HepG2 (cell line): ENCODE results near the gene MIB1. TPM values are rescaled to one million over a fixed set of nuclear protein-coding genes. Genes with fewer than 3 reads are reported as not detected.

Experiments used
- ADNP ChIP-seq: sonication (generic); formaldehyde crosslinking; IDR thresholded peaks from 2 replicates; pipeline ENCODE4 v1.4.0; 2020; ENCODE audit warnings: missing genetic modification reagents
- E2F5 ChIP-seq: sonication (generic); formaldehyde crosslinking; conservative IDR thresholded peaks from 2 replicates; pipeline ENCODE4 v1.4.0; 2020; ENCODE audit warnings: missing genetic modification reagents
- KLF16 ChIP-seq, 2 experiments: sonication (generic) in 1 of 2; formaldehyde crosslinking in 1 of 2; IDR thresholded peaks; 2 replicates each; pipeline versions ENCODE4 v1.6.1 to v1.8.0; 2016 to 2023; ENCODE audit warnings: missing genetic modification reagents in 2 of 2, missing compliant biosample characterization in 1 of 2
- KLF9 ChIP-seq: IDR thresholded peaks from 2 replicates; pipeline ENCODE4 v1.6.1; 2016; ENCODE audit warnings: low read depth
- MYC ChIP-seq: sonication (generic); formaldehyde crosslinking; IDR thresholded peaks from 2 replicates; pipeline ENCODE4 v1.9.0; 2021; ENCODE audit warnings: missing genetic modification reagents, borderline replicate concordance
- NKX3-1 ChIP-seq: sonication (generic); formaldehyde crosslinking; IDR thresholded peaks from 2 replicates; pipeline ENCODE4 v1.5.0; 2020; ENCODE audit warnings: missing genetic modification reagents
- NR2C2 ChIP-seq: sonication (generic); formaldehyde crosslinking; IDR thresholded peaks from 2 replicates; pipeline ENCODE4 v1.4.0; 2020; ENCODE audit warnings: missing genetic modification reagents, mild to moderate bottlenecking, moderate library complexity, borderline replicate concordance
- PHF21A ChIP-seq: sonication (generic); formaldehyde crosslinking; IDR thresholded peaks from 2 replicates; pipeline ENCODE4 v1.5.0; 2020; ENCODE audit warnings: mild to moderate bottlenecking, missing genetic modification reagents
- POLR2AphosphoS5 ChIP-seq: IDR thresholded peaks from 2 replicates; pipeline ENCODE4 v1.6.1; 2012; ENCODE audit warnings: low read depth, low read length
- RAD51 ChIP-seq: fragments of 450-650 bp; IDR thresholded peaks from 2 replicates; pipeline ENCODE4 v1.6.1; 2016; ENCODE audit warnings: borderline replicate concordance
- RARG ChIP-seq: sonication (generic); formaldehyde crosslinking; IDR thresholded peaks from 2 replicates; pipeline ENCODE4 v1.4.0; 2020; ENCODE audit warnings: low read depth, mild to moderate bottlenecking, missing genetic modification reagents
- SP5 ChIP-seq: IDR thresholded peaks from 2 replicates; pipeline ENCODE4 v1.6.1; 2016; ENCODE audit warnings: low read depth, borderline replicate concordance
- SYNCRIP ChIP-seq: fragments of 200-400 bp; formaldehyde crosslinking; IDR thresholded peaks from 2 replicates; pipeline ENCODE4 v1.6.1; 2018; ENCODE audit warnings: mild to moderate bottlenecking, low read depth, low read length; ENCODE audit not compliant: insufficient read depth
- TCF12 ChIP-seq, 2 experiments: fragments of 450-650 bp in 1 of 2; sonication (generic) in 1 of 2; formaldehyde crosslinking in 1 of 2; IDR thresholded peaks; 2 replicates each; pipeline versions ENCODE4 v1.6.1 to v1.8.0; 2017 to 2022; ENCODE audit warnings: antibody characterized with exemption in 1 of 2, mild to moderate bottlenecking in 1 of 2, missing genetic modification reagents in 1 of 2, moderate library complexity in 1 of 2
- ZFP90 ChIP-seq: sonication (generic); formaldehyde crosslinking; IDR thresholded peaks from 2 replicates; pipeline ENCODE4 v1.8.0; 2022; ENCODE audit warnings: missing genetic modification reagents, mild to moderate bottlenecking, inconsistent platforms, borderline replicate concordance
- ZNF484 ChIP-seq: sonication (generic); formaldehyde crosslinking; IDR thresholded peaks from 2 replicates; pipeline ENCODE4 v1.5.1; 2020; ENCODE audit warnings: mild to moderate bottlenecking, low read depth, missing genetic modification reagents, borderline replicate concordance
- ZNF710 ChIP-seq: sonication (generic); formaldehyde crosslinking; IDR thresholded peaks from 2 replicates; pipeline ENCODE4 v1.5.0; 2020; ENCODE audit warnings: mild to moderate bottlenecking, missing genetic modification reagents, borderline replicate concordance
- ZSCAN21 ChIP-seq: sonication (generic); formaldehyde crosslinking; IDR thresholded peaks from 2 replicates; pipeline ENCODE4 v1.8.0; 2022; ENCODE audit warnings: mild to moderate bottlenecking, missing genetic modification reagents, moderate library complexity, borderline replicate concordance
- ZSCAN30 ChIP-seq: sonication (generic); formaldehyde crosslinking; IDR thresholded peaks from 2 replicates; pipeline ENCODE4 v1.5.0; 2020; ENCODE audit warnings: mild to moderate bottlenecking, missing genetic modification reagents
- polyA plus RNA-seq, 8 experiments: library from polyadenylated mRNA; depleted of rRNA in 3 of 8; stranded (reverse) in 7 of 8; unstranded in 1 of 8; fragments of >200 nt; fragmentation: Illumina TruSeq in 4 of 8; extraction: Trizol in 4 of 8; gene quantifications; 2 replicates each; pipeline versions ENCODE4 v1.2.1 to v1.2.3, GENCODE V29; 2011 to 2016; ENCODE audit warnings: low read depth in 4 of 8, missing spikeins in 1 of 8, mixed read lengths in 1 of 8; ENCODE audit not compliant: insufficient read depth in 1 of 8
- total RNA-seq, 5 experiments: library from RNA; depleted of rRNA; stranded (reverse); fragments of >200 nt; fragmentation: Illumina TruSeq; extraction: Trizol; gene quantifications; 2 replicates each; pipeline ENCODE4 v1.2.3, GENCODE V29; 2016; ENCODE audit warnings: low read depth in 1 of 5
- TF ChIP-seq, protein P1 (sequence below): sonication (generic); formaldehyde crosslinking; IDR thresholded peaks from 2 replicates; pipeline ENCODE4 v1.4.0; 2020; ENCODE audit warnings: missing genetic modification reagents
- TF ChIP-seq, protein P2 (sequence below): sonication (generic); formaldehyde crosslinking; IDR thresholded peaks from 2 replicates; pipeline ENCODE4 v1.4.0; 2020; ENCODE audit warnings: low read depth, missing genetic modification reagents

Gene MIB1
- total and polyA plus RNA-seq, 2 of the 13 experiments (the other 11 are each of a cell fraction or from before 2014, with no cell fraction given), result 12.0 to 47.0 TPM

GRCh38 chr18:21740538-21741311, at the start of gene MIB1 (continued):
- TF ChIP-seq PHF21A (CRISPR knock-in tag), result peak; percentile 54; the same call in 1 of the 2 replicates
- TF ChIP-seq ZFP90 (CRISPR knock-in tag), result peak; percentile 79; the same call in 1 of the 2 replicates
- TF ChIP-seq KLF16 (CRISPR knock-in tag; IDR thresholded peaks at IDR 0.05), result peak in 1 of 2 experiments; percentile 68; a peak in 1 of 4 replicates
- no peak for TF ChIP-seq RARG (CRISPR knock-in tag)
- no peak for TF ChIP-seq NR2C2 (CRISPR knock-in tag)
- peak; percentile 57; the same call in 1 of the 2 replicates for TF ChIP-seq MYC (CRISPR knock-in tag)
- TF ChIP-seq, protein P1, sequence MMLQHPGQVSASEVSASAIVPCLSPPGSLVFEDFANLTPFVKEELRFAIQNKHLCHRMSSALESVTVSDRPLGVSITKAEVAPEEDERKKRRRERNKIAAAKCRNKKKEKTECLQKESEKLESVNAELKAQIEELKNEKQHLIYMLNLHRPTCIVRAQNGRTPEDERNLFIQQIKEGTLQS (CRISPR knock-in tag), result no peak
- no peak for TF ChIP-seq SYNCRIP
- TF ChIP-seq E2F5 (CRISPR knock-in tag), result no peak; the same call in none of the 2 replicates
- no peak for TF ChIP-seq RAD51
- no peak; the same call in 1 of the 2 replicates for TF ChIP-seq KLF9 (CRISPR knock-in tag)
- no peak for TF ChIP-seq ZSCAN30 (CRISPR knock-in tag)
- TF ChIP-seq ADNP (CRISPR knock-in tag), result no peak
- TF ChIP-seq, protein P2, sequence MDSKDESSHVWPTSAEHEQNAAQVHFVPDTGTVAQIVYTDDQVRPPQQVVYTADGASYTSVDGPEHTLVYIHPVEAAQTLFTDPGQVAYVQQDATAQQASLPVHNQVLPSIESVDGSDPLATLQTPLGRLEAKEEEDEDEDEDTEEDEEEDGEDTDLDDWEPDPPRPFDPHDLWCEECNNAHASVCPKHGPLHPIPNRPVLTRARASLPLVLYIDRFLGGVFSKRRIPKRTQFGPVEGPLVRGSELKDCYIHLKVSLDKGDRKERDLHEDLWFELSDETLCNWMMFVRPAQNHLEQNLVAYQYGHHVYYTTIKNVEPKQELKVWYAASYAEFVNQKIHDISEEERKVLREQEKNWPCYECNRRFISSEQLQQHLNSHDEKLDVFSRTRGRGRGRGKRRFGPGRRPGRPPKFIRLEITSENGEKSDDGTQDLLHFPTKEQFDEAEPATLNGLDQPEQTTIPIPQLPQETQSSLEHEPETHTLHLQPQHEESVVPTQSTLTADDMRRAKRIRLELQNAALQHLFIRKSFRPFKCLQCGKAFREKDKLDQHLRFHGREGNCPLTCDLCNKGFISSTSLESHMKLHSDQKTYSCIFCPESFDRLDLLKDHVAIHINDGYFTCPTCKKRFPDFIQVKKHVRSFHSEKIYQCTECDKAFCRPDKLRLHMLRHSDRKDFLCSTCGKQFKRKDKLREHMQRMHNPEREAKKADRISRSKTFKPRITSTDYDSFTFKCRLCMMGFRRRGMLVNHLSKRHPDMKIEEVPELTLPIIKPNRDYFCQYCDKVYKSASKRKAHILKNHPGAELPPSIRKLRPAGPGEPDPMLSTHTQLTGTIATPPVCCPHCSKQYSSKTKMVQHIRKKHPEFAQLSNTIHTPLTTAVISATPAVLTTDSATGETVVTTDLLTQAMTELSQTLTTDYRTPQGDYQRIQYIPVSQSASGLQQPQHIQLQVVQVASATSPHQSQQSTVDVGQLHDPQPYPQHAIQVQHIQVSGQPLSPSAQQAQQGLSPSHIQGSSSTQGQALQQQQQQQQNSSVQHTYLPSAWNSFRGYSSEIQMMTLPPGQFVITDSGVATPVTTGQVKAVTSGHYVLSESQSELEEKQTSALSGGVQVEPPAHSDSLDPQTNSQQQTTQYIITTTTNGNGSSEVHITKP (CRISPR knock-in tag), result peak; percentile 92
- no peak; the same call in 1 of the 2 replicates for TF ChIP-seq ZSCAN21 (CRISPR knock-in tag)
- no peak for TF ChIP-seq ZNF710
- TF ChIP-seq ZNF484, result no peak
- 0 out of 2 replicates have a peak, but pooled peaks have one; percentile 50 for TF ChIP-seq NKX3-1 (CRISPR knock-in tag)
- TF ChIP-seq POLR2AphosphoS5, result peak; percentile 94
- TF ChIP-seq SP5 (CRISPR knock-in tag), result 0 out of 2 replicates have a peak, but pooled peaks have one; percentile 47
- no peak for TF ChIP-seq TCF12 (IDR thresholded peaks at IDR 0.05)
- no peak for TF ChIP-seq TCF12 (CRISPR knock-in tag; IDR thresholded peaks at IDR 0.05)
